Fibroblast of skin of abdomen (primary cell): ENCODE data around the gene REN.

ENCODE experiments used
- DNase-seq: peaks from one replicate; pipeline ENCODE4 v3.0.0-alpha.2; 2013

REN gene

DNA sequence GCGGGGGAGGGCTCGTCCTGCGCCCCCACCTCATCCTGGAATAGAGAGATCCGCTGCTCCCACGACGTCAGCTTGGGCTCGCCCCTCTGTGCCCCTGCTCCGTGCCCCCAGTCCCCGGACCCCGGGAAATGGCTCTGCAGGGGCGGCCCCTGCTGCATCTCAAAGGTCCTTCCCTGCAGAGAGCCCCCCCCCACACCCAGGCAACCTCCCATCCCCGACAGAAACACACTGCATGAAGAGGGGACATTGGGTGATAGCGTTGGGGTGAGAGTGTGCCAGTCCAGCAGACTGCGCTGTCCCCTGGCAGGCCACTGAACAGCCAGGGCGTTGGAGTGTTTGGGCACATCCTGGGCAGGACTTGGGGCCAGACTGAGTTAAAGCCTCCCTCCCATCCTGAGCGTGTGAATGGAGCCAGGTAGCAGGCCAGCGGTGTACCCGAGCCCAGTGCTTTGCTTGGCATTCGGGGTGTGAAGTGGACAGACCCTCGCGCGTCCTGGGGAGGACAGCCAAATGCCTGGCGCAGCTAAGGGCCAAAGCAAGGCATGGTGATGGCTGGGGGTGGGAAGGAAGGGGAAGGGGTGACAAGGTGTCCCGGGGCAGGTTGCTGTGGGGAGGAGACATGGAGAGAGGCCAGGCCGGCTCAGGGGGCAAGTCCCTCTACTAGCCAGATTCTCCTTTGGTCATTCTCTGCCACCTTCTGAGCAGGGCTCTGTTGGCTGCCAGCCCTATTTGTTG is 13.7 kb downstream of the REN start:
- no peak for DNase-seq

DNA sequence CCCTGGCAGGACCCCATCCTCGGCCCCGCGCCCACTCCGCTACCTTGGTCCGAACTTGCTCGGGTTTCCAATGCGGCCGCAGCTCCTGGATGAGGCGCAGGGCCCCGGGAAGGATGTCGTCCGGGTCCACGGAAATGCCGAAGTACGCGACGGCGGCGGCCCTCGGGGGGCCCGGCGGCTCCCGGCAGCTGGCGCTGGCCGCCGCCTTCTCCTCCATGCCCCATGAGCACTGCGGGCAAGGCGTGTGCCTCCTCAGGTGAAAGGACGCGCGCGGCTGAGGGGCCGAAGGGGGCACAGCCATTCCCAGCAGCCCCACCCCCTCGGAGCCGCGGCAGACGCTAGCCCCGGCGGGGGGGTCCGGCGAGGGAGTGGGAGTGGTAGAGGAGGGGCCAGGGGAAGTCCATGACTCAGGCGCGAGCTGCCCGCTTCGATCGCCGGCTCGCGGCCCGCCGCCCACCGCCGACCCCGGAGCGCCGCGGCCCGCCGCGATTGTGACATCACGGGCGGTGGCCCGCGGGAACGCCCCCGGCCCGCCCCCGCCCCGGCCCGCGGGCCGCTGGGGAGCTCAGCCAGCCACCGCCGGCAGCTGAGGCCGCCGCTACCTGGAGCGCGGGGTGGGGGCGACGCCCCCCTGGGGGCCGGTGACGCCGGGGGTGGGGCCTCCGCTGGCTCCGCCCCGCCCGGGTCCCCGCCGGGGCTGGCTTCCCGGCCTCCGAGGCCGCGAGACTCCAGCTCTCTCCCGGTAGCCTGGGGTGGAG is 14.4 kb downstream of the REN start, which contains the start of gene ETNK2:
Gene ETNK2 (minus strand): TSS at position 493 of the 758 bp plus-strand sequence. CDS start 192 bp downstream, at position 301.
- peak; percentile 64 for DNase-seq

DNA sequence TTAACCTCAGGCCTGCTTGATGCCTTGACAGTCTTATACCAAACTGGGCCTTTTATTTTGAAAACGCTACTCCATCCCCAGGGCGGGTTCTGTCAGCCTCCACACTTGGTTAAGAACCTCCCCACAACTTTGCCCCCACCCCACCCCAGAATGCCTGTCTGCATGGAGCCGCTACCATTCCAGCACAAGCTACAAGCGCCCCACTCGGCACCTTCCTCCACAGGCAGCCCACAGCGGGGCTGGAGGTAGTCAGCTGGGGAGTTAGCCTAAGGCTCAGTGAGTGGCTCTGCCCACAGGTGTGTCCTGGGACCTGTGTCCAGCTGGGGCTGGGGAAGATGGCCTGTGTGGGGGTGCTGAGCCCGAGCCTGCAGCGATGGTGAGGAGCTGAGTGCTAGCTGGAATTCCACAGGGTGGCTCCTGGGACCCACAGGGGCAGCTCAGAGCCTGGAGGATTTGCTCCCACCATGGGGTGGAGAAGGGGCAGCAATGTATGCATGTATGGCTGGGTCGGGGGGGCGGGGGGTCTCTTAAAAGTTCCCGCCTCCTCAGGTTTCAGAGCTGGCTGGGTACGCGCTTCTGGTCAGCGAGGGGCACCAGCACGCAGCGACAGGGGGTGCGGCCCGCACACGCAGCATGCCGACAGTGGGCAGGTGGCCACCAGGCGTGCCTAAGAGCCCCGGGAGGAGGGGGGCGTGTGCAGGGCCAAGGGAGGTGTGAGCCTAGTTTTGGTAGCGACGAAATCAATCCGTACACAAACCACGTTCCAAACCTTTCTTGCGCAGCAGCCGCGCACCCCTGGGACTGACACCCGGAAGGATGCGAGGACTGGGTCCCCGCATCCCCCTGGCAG is 15.2 kb downstream of the REN start:
- no peak for DNase-seq

- no peak for DNase-seq
These were observed 16.2 kb downstream of the REN start for GRCh38 chr1:204149635-204150565.

DNA sequence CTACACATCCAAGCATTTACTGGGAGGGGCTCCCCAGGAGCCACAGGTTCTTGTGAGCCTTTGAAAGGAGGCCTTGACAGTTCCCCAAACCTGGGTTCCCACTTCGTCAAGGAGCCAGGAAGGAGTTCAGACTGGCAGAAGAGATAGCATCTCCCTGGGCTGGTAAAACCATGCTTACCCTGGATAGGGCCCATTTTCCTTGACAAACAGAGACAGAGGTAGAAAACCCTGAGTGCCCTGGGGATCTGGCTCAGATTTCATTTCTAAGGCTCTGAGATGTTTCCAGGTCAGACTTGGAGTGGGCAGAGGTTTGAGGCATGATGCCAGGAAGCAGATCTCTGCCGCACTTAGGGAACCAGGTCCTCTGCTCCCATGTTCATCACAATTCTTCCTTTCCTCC is 17.0 kb downstream of the REN start:
- DNase-seq: no peak

DNA sequence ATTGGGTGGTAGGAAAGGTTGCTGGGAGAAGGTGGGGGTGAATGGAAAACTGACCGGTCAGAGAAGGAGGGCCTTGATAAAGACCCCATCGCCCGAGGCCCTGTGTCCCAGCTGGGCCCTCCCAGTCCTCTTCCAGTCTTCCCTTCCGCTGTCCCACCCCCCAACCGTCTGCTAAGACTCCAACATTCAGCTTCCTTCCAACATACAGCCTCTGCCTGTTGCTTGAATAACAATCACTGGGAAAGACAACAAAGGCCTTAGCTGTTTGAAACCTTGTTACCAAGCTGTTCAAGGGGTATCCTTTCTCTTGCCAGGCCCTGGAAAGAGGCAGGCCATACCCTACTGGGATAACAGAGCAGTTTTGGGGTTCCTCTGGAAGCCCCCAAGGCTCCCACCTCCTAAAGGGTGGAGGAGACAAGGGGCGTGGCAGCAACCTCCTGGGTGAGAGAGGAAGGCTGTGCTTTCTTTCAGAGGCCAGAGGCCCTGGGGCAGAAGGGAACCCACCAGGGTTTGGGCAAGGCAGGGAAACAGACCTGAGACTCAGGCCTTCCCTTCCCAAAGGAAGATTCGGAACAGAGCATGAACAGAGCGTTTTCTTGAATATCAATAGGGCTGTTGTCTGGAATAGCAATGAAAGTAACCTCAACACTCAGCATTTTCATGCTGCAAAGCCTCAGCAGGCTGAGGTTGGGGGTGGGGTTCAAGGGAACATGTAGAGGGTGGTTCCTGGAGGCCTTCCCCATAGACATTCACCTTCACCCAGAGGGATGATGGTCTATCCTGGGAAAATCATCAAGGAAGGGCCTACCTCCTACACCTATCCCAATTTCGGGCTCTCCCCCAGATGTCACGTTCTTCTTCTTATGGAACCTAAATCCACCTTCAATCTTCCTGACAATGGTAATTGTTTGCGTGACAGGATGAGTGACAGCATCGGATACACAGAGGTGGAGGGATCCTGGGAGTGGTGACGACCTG is 18.4 kb downstream of the REN start:
- DNase-seq: no peak

- no peak for DNase-seq
These were observed 19.2 kb downstream of the REN start for GRCh38 chr1:204146965-204147364.

DNA sequence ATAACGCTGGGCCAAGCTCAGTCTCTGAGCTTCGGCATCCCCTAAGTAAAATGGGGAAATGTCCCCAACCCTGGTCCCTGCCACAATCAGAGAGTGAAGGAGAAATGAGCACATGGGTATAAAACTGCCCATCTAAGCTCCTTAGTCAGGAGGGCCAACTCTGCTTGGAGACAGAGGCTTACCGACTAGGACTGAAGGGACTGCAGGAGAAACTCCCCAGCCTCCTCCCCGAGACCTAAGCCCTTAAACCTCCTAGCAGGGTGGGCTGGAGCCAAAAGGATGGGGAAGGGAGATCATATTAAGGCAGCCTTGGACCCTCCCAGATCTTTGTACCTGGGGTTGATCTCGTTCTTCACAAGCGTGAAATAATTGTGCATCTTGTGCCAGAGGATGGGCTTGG is 19.8 kb downstream of the REN start:
- no peak for DNase-seq

DNA sequence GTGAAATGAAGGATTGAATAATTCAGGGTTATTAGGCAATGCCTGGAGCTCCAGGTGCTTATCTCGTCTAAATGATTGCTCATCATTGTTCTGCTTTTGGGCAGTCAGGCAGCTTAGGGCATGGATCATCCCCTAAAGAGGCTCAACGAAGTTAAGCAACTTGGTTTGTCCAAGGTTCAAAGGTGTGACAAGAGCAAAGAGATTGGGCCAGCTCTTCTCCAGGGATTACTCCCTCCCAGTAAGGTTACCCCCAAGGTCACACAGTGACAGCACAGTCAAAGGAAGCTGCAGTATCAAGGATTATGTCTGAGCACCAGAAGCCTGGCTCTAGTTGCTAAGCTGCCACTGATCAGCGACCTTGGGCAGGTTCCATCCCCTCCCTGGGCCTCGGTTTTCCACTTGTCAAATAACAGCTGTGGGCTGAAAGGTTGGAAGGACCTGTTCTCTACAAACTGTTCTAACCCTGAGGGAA is 21.1 kb downstream of the REN start:
- no peak for DNase-seq

DNA sequence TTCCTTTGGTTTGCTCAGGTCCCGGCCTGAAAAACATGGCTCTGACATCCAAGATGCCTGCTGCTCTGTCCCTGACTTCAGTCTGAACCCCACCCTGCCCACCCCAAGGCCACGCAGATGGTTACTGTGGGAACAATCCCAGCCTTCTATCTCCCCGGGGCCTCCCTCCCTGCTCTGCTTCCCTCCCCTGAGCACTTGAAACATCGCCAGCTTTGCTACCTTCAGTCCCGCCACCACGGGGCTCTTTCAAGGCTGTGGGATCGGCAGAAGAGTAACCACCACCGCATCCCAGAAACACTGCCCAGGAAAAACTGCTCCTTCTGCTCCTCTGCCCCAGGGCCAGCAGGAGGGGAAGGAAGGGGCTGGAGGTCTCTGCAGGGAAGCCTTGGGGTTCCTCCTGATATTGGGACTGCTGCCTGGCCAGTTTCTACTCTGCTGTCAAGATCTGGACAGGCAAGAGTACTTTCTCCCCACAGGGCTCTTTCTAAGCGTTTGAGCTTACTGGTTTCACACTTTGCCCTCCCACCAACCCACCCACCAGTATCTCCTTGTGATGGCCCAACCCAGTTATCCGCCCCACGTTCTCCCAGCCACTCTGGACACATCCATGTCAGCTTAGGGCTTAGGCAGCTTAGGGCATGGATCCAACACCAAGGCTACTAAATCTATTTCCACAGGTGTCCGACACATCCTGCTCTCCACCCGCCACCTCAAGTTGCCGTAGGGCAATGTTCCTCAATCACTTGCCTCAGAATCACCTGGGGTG is 22.7 kb downstream of the REN start:
- no peak for DNase-seq

GRCh38 chr1:204142032-204142974 is 23.8 kb downstream of the REN start:
- no peak for DNase-seq

- no peak for DNase-seq
These were observed 25.0 kb downstream of the REN start for GRCh38 chr1:204141131-204141530.

DNA sequence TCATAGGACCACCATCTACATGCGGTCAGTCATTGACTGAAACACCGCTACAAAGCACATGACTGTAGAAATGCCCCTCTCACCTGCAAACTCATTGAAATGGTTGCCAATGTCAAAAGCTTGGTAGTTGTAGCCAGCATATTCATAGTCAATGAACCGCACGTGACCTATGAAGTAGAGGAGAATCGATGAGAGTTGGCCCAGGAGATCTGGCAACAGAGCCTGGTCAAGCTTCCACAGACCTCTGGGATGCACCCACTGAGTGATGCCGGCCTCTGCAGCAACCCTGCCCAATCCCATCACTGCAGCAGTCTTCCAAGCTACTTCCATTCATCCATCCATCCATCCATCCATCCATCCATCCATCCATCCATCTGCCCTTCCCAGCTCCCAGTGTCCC is 26.2 kb downstream of the REN start:
- no peak for DNase-seq

- DNase-seq: no peak
These were observed 27.0 kb downstream of the REN start for GRCh38 chr1:204139088-204139487.

GRCh38 chr1:204136814-204137213 is 29.3 kb downstream of the REN start:
- no peak for DNase-seq

GRCh38 chr1:204134103-204134502 is 32.0 kb downstream of the REN start:
- no peak for DNase-seq

GRCh38 chr1:204132718-204133117 is 33.4 kb downstream of the REN start:
- no peak for DNase-seq

DNA sequence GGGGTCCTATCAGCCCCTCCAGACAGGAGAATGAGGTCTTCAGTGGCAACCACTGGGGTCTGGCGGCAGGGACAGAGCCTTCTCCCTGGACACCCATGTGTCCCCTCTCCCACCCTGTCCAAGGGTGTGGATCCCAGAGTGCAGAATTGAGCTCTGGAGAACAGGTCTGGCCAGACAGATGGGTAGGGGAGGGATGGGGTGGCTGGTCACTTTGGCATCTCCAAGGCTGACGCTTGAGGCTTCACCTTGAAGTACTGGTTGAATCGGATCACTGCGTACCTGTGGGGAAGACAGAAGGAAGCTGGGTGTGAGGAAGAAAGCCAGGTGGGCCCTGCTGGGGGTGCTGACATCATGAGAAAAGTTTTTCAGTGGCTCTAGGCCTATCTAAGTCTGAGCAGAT is 34.2 kb downstream of the REN start:
- DNase-seq: no peak
